GM21526 (cell line): ENCODE measurements around the gene OR4F16.
"Not testable (repeated sequence)": the region's sequence is repeated elsewhere in the genome, so short reads cannot be mapped to it uniquely, and the experiment has no call there.

Experiments
- ATAC-seq: cut with Tn5 transposase; IDR thresholded peaks from one replicate; pipeline ENCODE4 v1.9.1; 2021; ENCODE audit warnings: moderate library complexity; ENCODE audit not compliant: unreplicated experiment, low FRiP score

Gene OR4F16

GRCh38 chr1:686554-686953 is at the start of gene OR4F16:
TSS of gene OR4F16 (minus strand) at chr1:686654. CDS start at chr1:686654, 0 bp downstream.
- ATAC-seq, result not testable (repeated sequence)

GRCh38 chr1:733649-734048 is 47.2 kb upstream of the OR4F16 start:
- not testable (repeated sequence) for ATAC-seq

- not testable (repeated sequence) for ATAC-seq
Measured at GRCh38 chr1:727040-727439, 40.6 kb upstream of the OR4F16 start.
